ENCODE results near the gene HINT1. TPM values are rescaled to one million over a fixed set of nuclear protein-coding genes. Genes with fewer than 3 reads are reported as not detected.
"Not testable (repeated sequence)": the region's sequence is repeated elsewhere in the genome, so short reads cannot be mapped to it uniquely, and the experiment has no call there.

HINT1 gene
- total RNA-seq, 1 donor from 2014 or later, result 207 TPM

DNA sequence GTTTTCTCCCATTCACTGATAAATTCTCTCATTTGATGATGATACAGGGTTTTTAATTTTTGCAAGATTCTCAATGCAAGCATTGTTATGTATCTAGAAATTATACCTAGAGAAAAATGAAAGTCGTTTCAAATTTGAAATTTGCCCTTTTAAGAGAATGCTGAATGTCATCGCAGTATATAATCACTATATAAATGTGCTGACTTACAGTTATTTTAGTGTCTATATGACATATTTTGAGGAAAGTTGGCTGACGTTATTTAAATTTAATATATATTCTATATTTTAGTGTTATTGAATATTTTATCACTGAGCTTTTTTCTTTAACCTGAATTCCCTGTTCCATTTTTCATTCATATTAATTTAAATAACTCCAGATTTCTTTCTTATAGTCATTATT lies 35.5 kb upstream of the HINT1 start:
- no peak overlapping the region for H3K4me3 ChIP-seq (ENCODE audit: low read length in 3 of 3)
- H3K27me3 ChIP-seq (ENCODE audit: control insufficient read depth in 3 of 3, insufficient read depth in 3 of 3, low read length in 3 of 3), result no peaks in the 10 kb centered on the region
- no peaks in the 10 kb centered on the region for H3K9me3 ChIP-seq (ENCODE audit: control insufficient read depth in 3 of 3, low read length in 3 of 3)
- no peak overlapping the region for H3K9ac ChIP-seq (ENCODE audit: low read depth in 1 of 3, low read length in 3 of 3)
- H3K27ac ChIP-seq (ENCODE audit: low read depth, low read length), result no peak overlapping the region
- H3K4me1 ChIP-seq (ENCODE audit: control insufficient read depth in 3 of 3, insufficient read depth in 3 of 3, low read length in 3 of 3), result no peaks in the 10 kb centered on the region
- H3K36me3 ChIP-seq (ENCODE audit: control insufficient read depth in 3 of 3, insufficient read depth in 3 of 3, low read length in 3 of 3), result peaks cover 0 to 6% (median 0%) of the 10 kb centered on the region in 3 donors

DNA sequence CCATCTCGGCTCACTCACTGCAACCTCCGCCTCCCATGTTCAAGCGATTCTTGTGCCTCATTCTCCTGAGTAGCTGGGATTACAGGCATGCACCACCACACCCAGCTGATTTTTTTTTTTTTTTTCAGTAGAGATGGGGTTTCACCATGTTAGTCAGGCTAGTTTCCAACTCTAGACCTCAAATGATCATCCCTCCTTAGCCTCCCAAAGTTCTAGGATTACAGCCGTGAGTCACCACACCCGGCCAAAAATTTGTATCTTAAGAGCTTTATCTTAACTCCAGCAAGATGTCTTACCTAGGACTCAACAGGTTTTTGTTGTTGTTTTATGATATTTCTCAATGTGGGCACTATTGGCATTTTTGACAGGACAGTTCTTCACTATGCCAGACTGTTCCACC lies 33.6 kb upstream of the HINT1 start:
- Histone ChIP-seq H3K9ac (ENCODE audit: low read depth in 1 of 3, low read length in 3 of 3) (no peak overlapping the region), H3K36me3 (ENCODE audit: control insufficient read depth in 3 of 3, insufficient read depth in 3 of 3, low read length in 3 of 3) (peaks cover 0 to 4% (median 0%) of the 10 kb centered on the region in 3 donors), H3K9me3 (ENCODE audit: control insufficient read depth in 3 of 3, low read length in 3 of 3) (no peaks in the 10 kb centered on the region), H3K4me1 (ENCODE audit: control insufficient read depth in 3 of 3, insufficient read depth in 3 of 3, low read length in 3 of 3) (no peaks in the 10 kb centered on the region), H3K27ac (ENCODE audit: low read depth, low read length) (no peak overlapping the region), H3K4me3 (ENCODE audit: low read length in 3 of 3) (no peak overlapping the region), H3K27me3 (ENCODE audit: control insufficient read depth in 3 of 3, insufficient read depth in 3 of 3, low read length in 3 of 3) (no peaks in the 10 kb centered on the region)

DNA sequence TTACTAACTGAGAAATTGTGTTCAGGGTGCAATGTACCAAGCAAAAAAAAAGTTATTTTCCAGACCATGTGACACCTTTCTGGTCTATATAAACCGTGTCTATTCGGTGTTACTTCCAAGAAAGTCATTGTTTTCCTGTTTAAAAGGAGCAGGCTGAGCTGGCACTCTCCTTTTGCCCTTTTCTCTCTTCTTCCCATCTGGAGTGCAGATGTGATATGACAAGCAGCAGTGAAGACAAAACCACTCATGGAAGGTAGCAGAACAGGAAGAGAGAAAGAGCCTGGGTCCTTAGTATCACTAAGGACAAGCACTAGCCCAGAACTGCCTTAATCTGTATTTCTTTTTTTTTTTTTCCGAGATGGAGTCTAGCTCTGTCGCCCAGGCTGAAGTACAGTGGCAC lies 31.3 kb upstream of the HINT1 start:
- H3K36me3 ChIP-seq (ENCODE audit: control insufficient read depth in 3 of 3, insufficient read depth in 3 of 3, low read length in 3 of 3), result peaks cover 0 to 4% (median 0%) of the 10 kb centered on the region in 3 donors
- H3K27ac ChIP-seq (ENCODE audit: low read depth, low read length), result no peak overlapping the region
- H3K9me3 ChIP-seq (ENCODE audit: control insufficient read depth in 3 of 3, low read length in 3 of 3), result no peaks in the 10 kb centered on the region
- H3K4me1 ChIP-seq (ENCODE audit: control insufficient read depth in 3 of 3, insufficient read depth in 3 of 3, low read length in 3 of 3), result no peaks in the 10 kb centered on the region
- no peak overlapping the region for H3K4me3 ChIP-seq (ENCODE audit: low read length in 3 of 3)
- H3K27me3 ChIP-seq (ENCODE audit: control insufficient read depth in 3 of 3, insufficient read depth in 3 of 3, low read length in 3 of 3), result no peaks in the 10 kb centered on the region
- no peak overlapping the region for H3K9ac ChIP-seq (ENCODE audit: low read depth in 1 of 3, low read length in 3 of 3)

DNA sequence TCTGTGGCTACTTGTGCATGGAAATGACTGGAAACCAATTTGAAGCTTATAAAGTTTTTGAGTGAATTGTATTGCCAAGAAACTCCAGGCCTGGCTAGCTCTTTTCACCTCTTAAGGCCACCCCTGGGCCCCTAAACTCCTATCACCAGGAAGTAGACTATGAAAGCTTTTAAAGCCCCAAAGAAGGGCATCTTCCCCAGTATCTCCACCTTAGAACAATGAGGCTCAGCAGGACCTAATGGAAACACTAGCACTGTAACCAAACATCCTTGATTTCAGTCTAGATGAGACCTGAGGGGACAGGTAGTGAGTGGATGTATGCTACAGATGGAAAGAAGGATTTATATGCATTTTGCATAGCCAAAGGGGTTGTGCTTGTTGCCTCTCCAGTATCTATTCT lies 30.6 kb upstream of the HINT1 start:
- Histone ChIP-seq H3K9me3 (ENCODE audit: control insufficient read depth in 3 of 3, low read length in 3 of 3) (no peaks in the 10 kb centered on the region), H3K9ac (ENCODE audit: low read depth in 1 of 3, low read length in 3 of 3) (no peak overlapping the region), H3K27me3 (ENCODE audit: control insufficient read depth in 3 of 3, insufficient read depth in 3 of 3, low read length in 3 of 3) (no peaks in the 10 kb centered on the region), H3K4me3 (ENCODE audit: low read length in 3 of 3) (no peak overlapping the region), H3K36me3 (ENCODE audit: control insufficient read depth in 3 of 3, insufficient read depth in 3 of 3, low read length in 3 of 3) (peaks cover 0 to 4% (median 0%) of the 10 kb centered on the region in 3 donors), H3K27ac (ENCODE audit: low read depth, low read length) (no peak overlapping the region), H3K4me1 (ENCODE audit: control insufficient read depth in 3 of 3, insufficient read depth in 3 of 3, low read length in 3 of 3) (no peaks in the 10 kb centered on the region)

DNA sequence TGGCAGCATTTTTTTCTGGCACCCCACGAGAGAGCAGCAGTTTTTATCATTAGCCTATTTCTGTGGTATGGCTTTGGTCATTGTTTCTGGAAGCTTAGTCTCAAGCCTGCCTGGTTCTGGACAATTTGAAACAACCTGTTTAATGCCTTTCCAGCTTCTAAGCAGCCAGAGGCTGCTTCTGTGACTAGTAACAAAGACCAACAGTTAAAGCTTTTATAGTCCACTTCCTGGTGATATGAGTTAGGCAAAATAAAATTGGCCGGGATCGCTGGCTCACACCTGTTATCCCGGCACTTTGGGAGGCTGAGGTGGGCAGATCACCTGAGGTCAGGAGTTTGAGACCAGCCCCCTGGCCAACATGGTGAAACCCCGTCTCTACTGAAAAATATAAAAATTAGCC lies 29.7 kb upstream of the HINT1 start:
- Histone ChIP-seq H3K4me3 (ENCODE audit: low read length in 3 of 3) (no peak overlapping the region), H3K4me1 (ENCODE audit: control insufficient read depth in 3 of 3, insufficient read depth in 3 of 3, low read length in 3 of 3) (no peaks in the 10 kb centered on the region), H3K36me3 (ENCODE audit: control insufficient read depth in 3 of 3, insufficient read depth in 3 of 3, low read length in 3 of 3) (peaks cover 0 to 2% (median 0%) of the 10 kb centered on the region in 3 donors), H3K9me3 (ENCODE audit: control insufficient read depth in 3 of 3, low read length in 3 of 3) (no peaks in the 10 kb centered on the region), H3K9ac (ENCODE audit: low read depth in 1 of 3, low read length in 3 of 3) (no peak overlapping the region), H3K27me3 (ENCODE audit: control insufficient read depth in 3 of 3, insufficient read depth in 3 of 3, low read length in 3 of 3) (no peaks in the 10 kb centered on the region), H3K27ac (ENCODE audit: low read depth, low read length) (no peak overlapping the region)

DNA sequence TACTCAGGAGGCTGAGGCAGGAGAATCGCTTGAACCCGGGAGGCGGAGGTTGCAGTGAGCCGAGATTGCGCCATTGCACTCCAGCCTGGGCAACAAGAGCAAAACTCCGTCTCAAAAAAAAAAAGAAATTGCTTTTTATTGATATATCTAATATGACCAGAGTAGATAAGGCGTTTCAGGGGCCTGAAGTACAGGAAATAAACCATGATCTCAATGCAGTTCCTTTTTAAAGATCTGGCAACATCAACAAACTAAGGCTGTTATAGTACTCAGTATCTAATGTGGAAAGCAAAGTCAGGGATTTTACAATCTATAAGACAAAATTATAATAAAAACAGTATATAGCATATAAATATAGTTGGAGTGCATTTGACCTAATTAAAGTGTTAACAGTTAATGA lies 28.8 kb upstream of the HINT1 start:
- not testable (repeated sequence) for H3K9ac ChIP-seq (ENCODE audit: low read depth in 1 of 3, low read length in 3 of 3); H3K27me3 ChIP-seq (ENCODE audit: control insufficient read depth in 3 of 3, insufficient read depth in 3 of 3, low read length in 3 of 3); H3K9me3 ChIP-seq (ENCODE audit: control insufficient read depth in 3 of 3, low read length in 3 of 3); H3K4me3 ChIP-seq (ENCODE audit: low read length in 3 of 3); H3K27ac ChIP-seq (ENCODE audit: low read depth, low read length); H3K4me1 ChIP-seq (ENCODE audit: control insufficient read depth in 3 of 3, insufficient read depth in 3 of 3, low read length in 3 of 3); H3K36me3 ChIP-seq (ENCODE audit: control insufficient read depth in 3 of 3, insufficient read depth in 3 of 3, low read length in 3 of 3)

DNA sequence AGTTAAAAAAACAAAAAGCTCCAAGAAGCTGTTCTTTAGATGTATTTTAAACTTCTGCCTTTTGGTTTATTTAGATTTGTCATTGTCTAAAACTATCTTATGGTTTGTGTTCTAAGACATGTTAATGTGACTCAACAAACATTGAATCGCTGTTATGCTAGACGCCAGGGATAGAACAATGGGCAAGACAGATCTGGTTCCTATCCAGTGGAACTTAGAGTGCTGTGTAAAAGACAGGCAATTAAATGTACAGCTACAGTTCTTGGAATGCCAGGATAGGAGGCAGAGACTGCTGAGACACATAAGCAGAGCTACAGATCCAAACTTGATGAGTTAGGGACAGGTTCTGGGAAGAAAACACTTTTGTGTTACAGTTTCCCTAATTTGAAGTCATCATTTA lies 28.1 kb upstream of the HINT1 start:
- no peaks in the 10 kb centered on the region for H3K9me3 ChIP-seq (ENCODE audit: control insufficient read depth in 3 of 3, low read length in 3 of 3)
- H3K27me3 ChIP-seq (ENCODE audit: control insufficient read depth in 3 of 3, insufficient read depth in 3 of 3, low read length in 3 of 3), result no peaks in the 10 kb centered on the region
- H3K4me1 ChIP-seq (ENCODE audit: control insufficient read depth in 3 of 3, insufficient read depth in 3 of 3, low read length in 3 of 3), result no peaks in the 10 kb centered on the region
- no peak overlapping the region for H3K9ac ChIP-seq (ENCODE audit: low read depth in 1 of 3, low read length in 3 of 3)
- peaks cover 0 to 2% (median 0%) of the 10 kb centered on the region in 3 donors for H3K36me3 ChIP-seq (ENCODE audit: control insufficient read depth in 3 of 3, insufficient read depth in 3 of 3, low read length in 3 of 3)
- H3K27ac ChIP-seq (ENCODE audit: low read depth, low read length), result no peak overlapping the region
- no peak overlapping the region for H3K4me3 ChIP-seq (ENCODE audit: low read length in 3 of 3)

DNA sequence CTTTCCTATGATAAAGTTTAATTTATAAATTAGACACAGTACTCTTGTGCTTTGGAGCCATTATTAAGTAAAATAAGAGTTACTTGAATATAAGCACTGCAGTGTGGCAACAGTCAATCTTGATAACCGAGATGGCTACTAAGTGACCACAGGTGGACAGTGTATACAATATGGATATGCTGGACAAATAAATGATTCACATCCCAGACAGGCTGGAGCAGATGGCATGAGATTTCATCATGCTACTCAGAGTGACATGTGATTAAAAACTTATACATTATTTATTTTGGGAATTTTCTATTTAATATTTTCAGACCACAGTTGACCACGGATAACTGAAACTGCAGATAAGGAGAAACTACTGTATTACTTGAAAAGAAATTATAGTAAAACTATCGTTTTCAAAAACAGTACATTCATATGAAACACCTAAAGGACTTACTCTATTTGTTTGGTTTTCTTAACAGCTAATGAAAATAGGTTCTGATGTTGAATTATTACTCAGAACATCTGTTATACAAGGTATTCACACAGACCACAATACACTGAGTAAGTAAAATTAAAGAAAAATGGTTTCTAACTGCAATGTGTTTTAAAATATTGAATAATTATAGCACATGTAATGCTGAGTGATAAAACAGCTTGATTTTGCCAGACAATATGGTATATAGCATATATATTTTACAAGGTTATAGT lies 21.7 kb upstream of the HINT1 start:
- H3K4me1 ChIP-seq (ENCODE audit: control insufficient read depth in 3 of 3, insufficient read depth in 3 of 3, low read length in 3 of 3), result no peaks in the 10 kb centered on the region
- H3K9me3 ChIP-seq (ENCODE audit: control insufficient read depth in 3 of 3, low read length in 3 of 3), result no peaks in the 10 kb centered on the region
- H3K9ac ChIP-seq (ENCODE audit: low read depth in 1 of 3, low read length in 3 of 3), result no peak overlapping the region
- H3K27ac ChIP-seq (ENCODE audit: low read depth, low read length), result no peak overlapping the region
- H3K4me3 ChIP-seq (ENCODE audit: low read length in 3 of 3), result no peak overlapping the region
- no peaks in the 10 kb centered on the region for H3K27me3 ChIP-seq (ENCODE audit: control insufficient read depth in 3 of 3, insufficient read depth in 3 of 3, low read length in 3 of 3)
- peaks cover 0 to 3% (median 3%) of the 10 kb centered on the region in 3 donors for H3K36me3 ChIP-seq (ENCODE audit: control insufficient read depth in 3 of 3, insufficient read depth in 3 of 3, low read length in 3 of 3)

DNA sequence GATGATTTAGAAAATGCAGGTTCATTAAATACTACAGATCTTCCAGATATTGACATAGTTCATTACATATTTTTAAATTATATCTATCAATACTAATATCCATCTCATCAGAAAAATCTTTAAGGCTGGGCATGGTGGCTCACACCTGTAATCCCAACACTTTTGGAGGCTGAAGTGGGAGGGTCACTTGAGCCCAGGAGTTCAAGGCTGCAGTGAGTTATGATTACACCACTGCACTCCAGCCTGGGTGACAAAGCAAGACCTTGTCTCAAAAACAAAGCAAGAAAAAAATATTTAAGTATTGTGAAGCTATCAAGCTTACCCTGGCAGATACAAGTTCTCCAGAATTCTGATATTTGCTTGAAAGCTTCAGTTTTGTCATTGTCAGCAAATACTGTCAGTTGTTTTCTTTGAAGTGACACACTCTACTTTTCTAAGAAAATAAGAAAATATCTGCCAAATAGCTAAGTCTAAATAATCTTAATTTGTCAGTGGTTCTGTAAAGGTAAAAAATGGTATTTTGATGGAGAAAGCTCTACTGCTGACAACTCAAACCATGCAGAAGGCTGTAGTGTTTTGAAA lies 20.6 kb upstream of the HINT1 start:
- Histone ChIP-seq H3K4me3 (ENCODE audit: low read length in 3 of 3) (no peak overlapping the region), H3K9me3 (ENCODE audit: control insufficient read depth in 3 of 3, low read length in 3 of 3) (no peaks in the 10 kb centered on the region), H3K27me3 (ENCODE audit: control insufficient read depth in 3 of 3, insufficient read depth in 3 of 3, low read length in 3 of 3) (no peaks in the 10 kb centered on the region), H3K27ac (ENCODE audit: low read depth, low read length) (no peak overlapping the region), H3K4me1 (ENCODE audit: control insufficient read depth in 3 of 3, insufficient read depth in 3 of 3, low read length in 3 of 3) (no peaks in the 10 kb centered on the region), H3K9ac (ENCODE audit: low read depth in 1 of 3, low read length in 3 of 3) (no peak overlapping the region), H3K36me3 (ENCODE audit: control insufficient read depth in 3 of 3, insufficient read depth in 3 of 3, low read length in 3 of 3) (peaks cover 0 to 3% (median 3%) of the 10 kb centered on the region in 3 donors)

DNA sequence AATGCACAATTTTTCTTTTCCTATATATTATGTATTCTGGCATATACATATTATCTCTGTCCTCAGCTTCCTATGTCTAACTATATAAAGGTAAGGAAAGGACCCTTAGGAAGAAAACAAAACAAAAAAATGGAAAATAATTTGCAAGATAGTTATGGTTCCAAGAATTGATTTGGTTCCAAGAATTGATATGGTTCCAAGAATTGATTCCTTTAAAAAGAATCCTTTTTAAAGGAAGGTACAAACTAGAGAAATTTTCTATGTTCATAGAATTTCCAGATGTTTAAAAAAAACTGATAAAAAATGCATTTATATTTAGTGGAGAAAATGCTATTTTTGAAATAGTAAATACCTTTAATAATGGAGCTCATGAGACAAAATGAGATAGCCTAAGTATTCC lies 17.8 kb upstream of the HINT1 start:
- no peaks in the 10 kb centered on the region for H3K27me3 ChIP-seq (ENCODE audit: control insufficient read depth in 3 of 3, insufficient read depth in 3 of 3, low read length in 3 of 3)
- no peaks in the 10 kb centered on the region for H3K4me1 ChIP-seq (ENCODE audit: control insufficient read depth in 3 of 3, insufficient read depth in 3 of 3, low read length in 3 of 3)
- no peak overlapping the region for H3K4me3 ChIP-seq (ENCODE audit: low read length in 3 of 3)
- no peak overlapping the region for H3K27ac ChIP-seq (ENCODE audit: low read depth, low read length)
- peaks cover 0 to 3% (median 3%) of the 10 kb centered on the region in 3 donors for H3K36me3 ChIP-seq (ENCODE audit: control insufficient read depth in 3 of 3, insufficient read depth in 3 of 3, low read length in 3 of 3)
- no peaks in the 10 kb centered on the region for H3K9me3 ChIP-seq (ENCODE audit: control insufficient read depth in 3 of 3, low read length in 3 of 3)
- H3K9ac ChIP-seq (ENCODE audit: low read depth in 1 of 3, low read length in 3 of 3), result no peak overlapping the region

Data from skeletal muscle tissue (tissue), 4 donors.